ENCODE data around the gene PDGFRB. TPM values are rescaled to one million over a fixed set of nuclear protein-coding genes. Genes with fewer than 3 reads are reported as not detected.

The PDGFRB gene
- total RNA-seq, 1 experiment from 2014 or later = 3.2 TPM

DNA sequence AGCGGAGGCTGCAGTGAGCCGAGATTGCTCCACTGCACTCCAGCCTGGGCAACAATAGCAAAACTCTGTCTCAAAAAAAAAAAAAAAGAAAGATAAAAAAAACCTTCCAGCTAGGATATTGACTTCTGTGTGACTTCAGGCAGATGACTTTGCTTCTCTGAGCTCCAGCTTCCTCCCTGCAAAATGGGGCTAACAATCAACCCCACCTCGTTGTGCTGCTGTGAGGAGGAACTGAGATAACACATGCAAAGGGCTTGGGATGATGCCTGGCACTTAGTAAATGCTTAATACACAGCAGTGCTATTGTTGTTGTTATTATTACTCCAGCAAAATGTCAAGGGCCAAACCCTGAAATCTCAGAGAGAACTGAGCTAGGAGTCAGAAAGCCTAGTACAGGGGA lies 7.4 kb upstream of the PDGFRB start:
- Histone ChIP-seq H3K4me3 (ENCODE audit: insufficient read depth, low read depth, low read length) (no peak overlapping the region), H3K27me3 (ENCODE audit: control insufficient read depth, insufficient read depth, low read length) (peaks cover 42% of the 10 kb centered on the region), H3K36me3 (replicated peaks; ENCODE audit: control insufficient read depth, insufficient read depth, low read length) (no peaks in the 10 kb centered on the region)
- DNase-seq = no peak

DNA sequence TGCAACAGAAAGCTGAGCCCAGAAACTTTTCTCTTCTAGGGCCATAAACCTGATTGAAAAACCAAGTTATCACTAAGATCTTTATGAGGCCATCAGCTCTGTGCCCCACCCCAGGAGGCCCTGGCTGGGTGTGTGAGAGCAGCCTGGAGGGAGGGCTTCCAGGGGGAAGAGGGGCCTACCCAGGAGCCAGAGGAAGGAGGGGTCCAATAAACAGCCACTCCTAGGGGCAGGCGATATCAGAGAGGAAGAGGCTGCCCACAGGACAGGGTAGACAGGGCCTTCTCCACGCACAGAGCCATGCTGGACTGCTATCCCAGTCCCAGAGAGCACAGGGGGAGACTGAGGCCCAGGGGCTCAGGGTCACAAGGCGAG lies 6.5 kb upstream of the PDGFRB start:
- no peak for DNase-seq
- Histone ChIP-seq H3K4me3 (ENCODE audit: insufficient read depth, low read depth, low read length) (no peak overlapping the region), H3K27me3 (ENCODE audit: control insufficient read depth, insufficient read depth, low read length) (peaks cover 33% of the 10 kb centered on the region), H3K36me3 (replicated peaks; ENCODE audit: control insufficient read depth, insufficient read depth, low read length) (no peaks in the 10 kb centered on the region)

DNA sequence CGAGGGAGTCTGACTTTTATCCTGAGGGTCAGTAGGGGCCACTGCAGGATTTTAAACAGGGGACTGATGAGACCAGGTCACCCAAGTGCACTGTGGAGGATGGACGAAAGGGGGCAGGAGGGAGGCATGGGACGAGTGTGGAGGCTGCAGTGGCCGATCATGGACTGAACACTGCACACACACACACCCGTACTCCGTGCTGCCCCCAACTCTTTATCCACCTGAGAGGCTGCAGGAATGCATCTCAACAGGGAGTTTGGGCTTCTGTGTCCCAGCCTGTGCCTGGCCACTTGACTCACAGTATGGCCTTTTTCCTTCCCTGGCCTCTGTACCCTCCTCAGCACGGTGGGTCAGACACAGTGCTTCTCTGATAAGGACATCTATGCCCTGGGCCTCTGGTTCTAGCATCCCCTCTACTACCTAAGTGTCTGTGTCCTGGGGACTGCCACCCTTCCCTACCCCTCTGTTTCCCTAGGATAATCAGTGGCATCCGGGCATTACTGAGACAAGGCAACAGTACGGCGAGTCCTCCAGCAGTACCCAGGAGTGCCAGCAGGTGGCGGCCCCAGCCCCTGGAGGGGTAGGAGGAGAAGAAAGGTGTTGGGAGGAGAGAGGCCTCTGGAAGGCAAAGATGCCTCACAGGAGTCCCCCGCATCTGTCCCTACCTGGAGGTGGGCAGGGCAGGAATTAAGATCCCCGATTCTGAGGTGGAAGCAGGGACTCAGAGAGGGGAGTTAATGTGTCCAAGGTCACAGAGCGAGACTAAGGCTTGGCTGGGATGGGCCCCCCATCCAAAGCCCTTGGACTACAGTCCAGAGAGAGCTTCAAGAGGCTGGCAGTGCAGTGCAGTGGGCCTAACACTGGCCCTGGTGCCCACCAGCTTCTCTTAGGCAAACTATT lies 5.8 kb upstream of the PDGFRB start:
- peaks cover 27% of the 10 kb centered on the region for H3K27me3 ChIP-seq (ENCODE audit: control insufficient read depth, insufficient read depth, low read length)
- H3K4me3 ChIP-seq (ENCODE audit: insufficient read depth, low read depth, low read length) = no peak overlapping the region
- peak; percentile 95 for DNase-seq
- no peaks in the 10 kb centered on the region for H3K36me3 ChIP-seq (replicated peaks; ENCODE audit: control insufficient read depth, insufficient read depth, low read length)

DNA sequence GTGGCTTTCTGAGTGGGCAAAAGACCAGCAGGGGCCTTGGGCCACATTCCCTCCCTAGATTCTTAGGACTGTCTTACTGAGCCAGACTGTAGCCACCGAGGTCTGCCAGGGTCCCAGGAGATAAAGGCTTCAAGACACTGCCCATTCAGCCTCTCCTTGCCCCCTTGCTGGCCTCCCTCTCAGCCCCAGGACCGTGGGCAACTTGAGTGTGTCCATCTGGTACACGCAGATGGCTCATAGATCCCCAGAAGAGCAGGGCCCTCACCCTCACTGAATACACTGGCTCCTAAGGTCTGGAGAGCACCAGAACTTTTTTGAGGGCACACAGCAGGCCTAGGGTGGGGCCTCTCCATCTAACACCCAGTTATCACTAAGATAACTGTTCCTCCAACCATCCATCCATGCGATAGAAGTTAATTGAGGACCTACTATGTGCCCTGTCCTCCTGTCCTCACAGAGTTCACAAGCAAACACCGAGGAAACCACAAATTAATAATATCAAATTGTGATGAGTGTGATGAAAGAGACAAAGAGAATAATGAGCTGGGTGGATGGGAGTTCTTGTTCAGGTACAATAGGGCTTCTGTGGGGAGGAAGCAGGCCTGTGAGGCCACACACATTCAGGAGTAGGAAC lies 4.9 kb upstream of the PDGFRB start:
- H3K36me3 ChIP-seq (replicated peaks; ENCODE audit: control insufficient read depth, insufficient read depth, low read length) = no peaks in the 10 kb centered on the region
- H3K4me3 ChIP-seq (ENCODE audit: insufficient read depth, low read depth, low read length) = no peak overlapping the region
- no peak for DNase-seq
- H3K27me3 ChIP-seq (ENCODE audit: control insufficient read depth, insufficient read depth, low read length) = peaks cover 18% of the 10 kb centered on the region

DNA sequence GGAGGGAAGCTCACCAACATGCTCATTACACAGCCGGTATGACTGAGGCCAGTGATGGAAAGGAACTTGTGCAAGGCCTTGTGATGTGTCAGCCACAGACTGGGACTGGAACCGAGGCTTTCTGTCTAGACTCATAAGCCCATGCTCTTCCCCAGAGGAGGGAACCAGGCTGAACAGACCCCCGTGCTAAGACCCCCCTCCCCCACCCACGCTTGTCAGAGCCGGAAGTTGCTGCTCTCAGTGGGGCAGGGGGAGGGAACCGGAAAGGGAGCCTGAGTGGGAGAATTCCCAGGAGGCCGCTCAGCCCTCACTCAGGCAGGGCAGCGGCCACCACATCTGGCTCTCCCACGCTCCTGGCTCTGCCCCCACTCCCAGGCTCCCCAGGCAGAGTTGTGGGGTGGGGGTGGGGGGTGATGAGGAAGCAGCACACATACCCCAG lies 4.1 kb upstream of the PDGFRB start:
- DNase-seq = no peak
- Histone ChIP-seq H3K4me3 (ENCODE audit: insufficient read depth, low read depth, low read length) (no peak overlapping the region), H3K36me3 (replicated peaks; ENCODE audit: control insufficient read depth, insufficient read depth, low read length) (no peaks in the 10 kb centered on the region), H3K27me3 (ENCODE audit: control insufficient read depth, insufficient read depth, low read length) (peaks cover 10% of the 10 kb centered on the region)

DNA sequence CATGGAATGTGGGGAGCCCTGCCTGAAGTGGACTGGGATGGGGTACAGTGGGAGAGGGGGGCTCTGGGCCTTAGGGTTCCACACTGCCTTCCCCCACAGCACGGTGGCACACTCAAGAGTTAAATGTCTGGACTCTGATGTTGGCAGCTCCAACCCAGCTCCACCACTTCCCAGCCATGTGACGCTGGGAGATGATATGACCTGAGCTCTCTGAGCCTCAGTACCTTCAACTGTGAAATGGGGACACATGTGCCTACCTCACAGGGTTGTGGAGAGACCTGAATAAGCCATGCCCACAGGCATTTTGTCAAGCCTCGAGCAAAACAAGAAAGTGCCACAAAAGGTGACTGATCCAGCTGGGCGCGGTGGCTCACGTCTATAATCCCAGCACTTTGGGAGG lies 3.4 kb upstream of the PDGFRB start:
- no peaks in the 10 kb centered on the region for H3K36me3 ChIP-seq (replicated peaks; ENCODE audit: control insufficient read depth, insufficient read depth, low read length)
- peaks cover 3% of the 10 kb centered on the region for H3K27me3 ChIP-seq (ENCODE audit: control insufficient read depth, insufficient read depth, low read length)
- DNase-seq = no peak
- H3K4me3 ChIP-seq (ENCODE audit: insufficient read depth, low read depth, low read length) = no peak overlapping the region

DNA sequence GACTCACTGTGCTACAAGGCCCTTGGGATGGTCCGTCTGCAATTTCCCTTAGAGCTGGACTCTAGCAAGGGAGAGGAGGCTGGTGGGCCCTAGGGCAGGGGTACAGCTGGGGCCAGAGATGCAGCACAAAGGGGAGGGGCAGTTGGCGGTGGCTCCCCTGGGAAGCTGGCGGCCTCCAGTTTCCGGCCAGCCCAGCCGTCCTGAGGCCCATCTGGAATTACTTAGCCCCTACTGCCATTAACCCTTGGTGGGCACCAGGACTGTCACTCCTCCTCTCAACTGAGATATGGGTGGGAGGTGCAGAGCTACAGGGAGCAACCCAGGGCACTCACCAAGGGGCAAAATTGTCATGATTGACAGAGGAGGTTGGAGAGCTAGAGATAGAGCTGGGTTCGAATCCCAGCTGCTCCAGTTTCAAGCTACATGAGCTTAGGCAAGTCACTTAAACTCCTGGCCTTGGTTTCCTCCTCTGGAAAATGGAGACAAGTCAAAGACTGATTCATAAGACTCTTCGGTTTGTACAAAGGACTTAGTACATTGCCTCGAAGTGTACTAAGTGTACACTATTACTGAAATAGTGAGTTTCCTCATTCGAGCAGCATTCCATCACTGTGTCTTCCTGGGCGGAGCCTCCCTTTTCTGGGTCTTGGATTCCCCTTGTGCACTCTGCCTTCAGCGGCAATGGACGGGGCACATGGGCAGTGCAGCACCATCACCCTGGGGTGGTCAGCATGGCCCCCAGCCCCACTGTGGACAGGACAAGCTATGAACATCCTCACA lies 2.7 kb upstream of the PDGFRB start:
- Histone ChIP-seq H3K27me3 (ENCODE audit: control insufficient read depth, insufficient read depth, low read length) (peaks cover 2% of the 10 kb centered on the region), H3K36me3 (replicated peaks; ENCODE audit: control insufficient read depth, insufficient read depth, low read length) (no peaks in the 10 kb centered on the region), H3K4me3 (ENCODE audit: insufficient read depth, low read depth, low read length) (no peak overlapping the region)
- no peak for DNase-seq

DNA sequence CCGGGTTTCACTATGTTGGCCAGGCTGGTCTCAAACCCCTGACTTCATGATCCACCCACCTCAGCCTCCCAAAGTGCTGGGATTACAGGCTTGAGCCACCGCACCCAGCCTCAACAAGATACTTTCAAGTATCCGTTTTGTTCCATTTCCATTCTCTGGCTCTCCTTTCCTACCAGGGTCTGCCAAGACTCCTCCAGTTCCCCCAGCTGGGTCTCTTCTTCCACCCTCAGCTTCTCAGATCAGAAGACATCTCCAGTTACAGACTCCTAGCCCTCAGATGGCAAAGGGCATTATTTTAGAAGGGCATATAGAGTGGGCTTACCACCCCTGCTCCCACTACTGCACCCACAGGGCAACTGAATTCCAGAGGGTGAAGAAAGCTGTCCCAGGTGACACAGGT lies 1.5 kb upstream of the PDGFRB start:
- no peak overlapping the region for H3K4me3 ChIP-seq (ENCODE audit: insufficient read depth, low read depth, low read length)
- H3K36me3 ChIP-seq (replicated peaks; ENCODE audit: control insufficient read depth, insufficient read depth, low read length) = no peaks in the 10 kb centered on the region
- DNase-seq = no peak
- no peaks in the 10 kb centered on the region for H3K27me3 ChIP-seq (ENCODE audit: control insufficient read depth, insufficient read depth, low read length)

DNA sequence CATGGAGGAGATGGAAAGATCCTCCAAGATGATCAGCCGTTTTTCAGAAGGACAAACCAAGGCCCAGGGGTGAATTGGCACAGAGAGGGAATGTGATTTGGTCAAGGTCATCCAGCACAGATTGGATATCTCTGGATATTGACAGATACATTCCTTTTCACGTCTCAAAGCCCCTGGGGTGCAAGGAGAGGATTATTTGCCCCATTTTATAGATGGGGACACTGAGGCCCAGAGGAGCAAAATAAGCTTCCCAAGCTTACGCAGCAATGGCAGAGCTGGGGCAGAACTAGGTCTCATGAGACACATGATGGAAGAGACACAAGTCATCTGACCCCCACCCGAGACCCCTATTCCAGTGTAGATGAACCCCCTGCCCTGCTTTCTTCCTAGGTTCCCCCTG lies 895 bp upstream of the PDGFRB start:
- no peaks in the 10 kb centered on the region for H3K27me3 ChIP-seq (ENCODE audit: control insufficient read depth, insufficient read depth, low read length)
- H3K36me3 ChIP-seq (replicated peaks; ENCODE audit: control insufficient read depth, insufficient read depth, low read length) = no peaks in the 10 kb centered on the region
- H3K4me3 ChIP-seq (ENCODE audit: insufficient read depth, low read depth, low read length) = no peak overlapping the region
- no peak for DNase-seq

DNA sequence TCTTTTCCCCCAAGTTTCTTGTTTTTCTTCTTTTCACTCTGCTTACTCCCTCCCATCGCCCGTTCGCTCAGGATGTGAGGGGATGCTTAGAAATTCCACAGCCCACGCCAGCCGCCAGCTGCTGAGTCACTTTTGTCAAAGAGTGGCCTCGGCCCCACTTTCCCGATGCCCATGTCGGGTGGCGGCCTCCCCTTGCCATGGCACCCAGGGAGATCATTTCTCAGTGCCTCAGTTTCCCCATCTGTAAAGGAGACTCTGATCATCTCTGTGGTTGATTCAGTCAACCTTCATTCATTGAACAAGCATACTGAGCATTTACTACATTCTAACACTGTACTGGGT lies 353 bp upstream of the PDGFRB start:
- H3K36me3 ChIP-seq (replicated peaks; ENCODE audit: control insufficient read depth, insufficient read depth, low read length) = no peaks in the 10 kb centered on the region
- H3K27me3 ChIP-seq (ENCODE audit: control insufficient read depth, insufficient read depth, low read length) = no peaks in the 10 kb centered on the region
- peak overlapping the region; percentile 29; the same call in 1 of the 2 replicates for H3K4me3 ChIP-seq (ENCODE audit: insufficient read depth, low read depth, low read length)
- no peak for DNase-seq

DNA sequence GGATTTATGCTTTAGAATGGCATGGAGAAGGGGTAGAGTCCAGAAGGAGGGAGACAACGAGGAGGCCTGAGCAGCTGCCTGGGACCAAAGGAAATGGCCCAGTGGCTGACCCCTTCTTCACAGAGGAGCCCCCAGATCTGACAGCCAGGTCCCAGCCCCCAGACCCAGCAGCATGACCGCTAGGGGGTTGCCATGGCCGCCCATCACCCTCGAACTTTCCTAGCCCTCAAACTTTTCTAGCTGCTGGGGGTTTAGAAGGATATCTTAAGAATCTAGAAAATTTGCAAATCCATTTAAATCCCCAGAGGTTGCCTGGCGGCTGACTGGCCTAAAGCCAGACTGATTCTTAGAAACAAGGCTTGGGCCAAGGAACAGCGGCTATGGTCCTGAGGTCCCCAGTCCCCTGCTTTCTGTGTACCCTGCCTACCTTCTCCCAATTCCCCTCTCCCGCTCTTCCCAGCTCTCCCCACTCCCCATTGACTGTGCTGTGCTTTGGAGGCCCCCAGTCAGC lies 972 bp downstream of the PDGFRB start:
- Histone ChIP-seq H3K27me3 (ENCODE audit: control insufficient read depth, insufficient read depth, low read length) (no peaks in the 10 kb centered on the region; the same call in 1 of the 2 replicates), H3K4me3 (ENCODE audit: insufficient read depth, low read depth, low read length) (no peak overlapping the region), H3K36me3 (replicated peaks; ENCODE audit: control insufficient read depth, insufficient read depth, low read length) (no peaks in the 10 kb centered on the region)
- peak; percentile 59 for DNase-seq

DNA sequence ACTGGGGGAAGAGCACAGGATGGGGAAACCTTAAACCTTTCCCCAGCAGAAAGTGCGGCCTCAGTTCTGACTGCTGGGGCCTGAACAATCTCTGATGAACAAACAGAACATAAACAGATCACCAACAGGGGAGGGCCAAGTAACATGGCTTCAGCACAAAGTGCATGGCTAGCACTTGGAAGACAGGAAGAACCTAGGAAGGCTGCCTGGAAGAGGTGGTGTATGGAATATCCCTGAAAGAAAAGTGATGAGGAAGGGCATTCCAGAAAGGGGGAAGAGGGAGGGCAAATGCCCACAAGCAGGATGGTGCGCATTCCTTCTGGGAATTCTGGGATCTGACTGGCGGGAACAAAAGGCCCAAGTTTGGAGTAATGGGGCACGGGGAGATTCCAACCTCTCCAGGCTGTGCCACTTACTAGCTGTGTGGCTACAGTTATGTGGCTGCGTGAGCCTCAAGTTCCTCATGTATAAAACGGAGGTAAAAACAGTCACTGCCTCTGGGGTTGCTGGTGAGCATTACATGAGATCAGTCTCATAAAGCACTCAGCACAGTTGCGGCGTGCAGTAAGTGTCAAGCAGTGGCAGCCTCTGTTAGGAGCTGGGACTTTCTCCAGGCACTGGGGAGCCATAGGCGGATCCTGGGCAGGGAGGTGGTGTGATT lies 1.6 kb downstream of the PDGFRB start:
- DNase-seq = no peak
- no peak overlapping the region for H3K4me3 ChIP-seq (ENCODE audit: insufficient read depth, low read depth, low read length)
- no peaks in the 10 kb centered on the region; the same call in 1 of the 2 replicates for H3K27me3 ChIP-seq (ENCODE audit: control insufficient read depth, insufficient read depth, low read length)
- H3K36me3 ChIP-seq (replicated peaks; ENCODE audit: control insufficient read depth, insufficient read depth, low read length) = no peaks in the 10 kb centered on the region

DNA sequence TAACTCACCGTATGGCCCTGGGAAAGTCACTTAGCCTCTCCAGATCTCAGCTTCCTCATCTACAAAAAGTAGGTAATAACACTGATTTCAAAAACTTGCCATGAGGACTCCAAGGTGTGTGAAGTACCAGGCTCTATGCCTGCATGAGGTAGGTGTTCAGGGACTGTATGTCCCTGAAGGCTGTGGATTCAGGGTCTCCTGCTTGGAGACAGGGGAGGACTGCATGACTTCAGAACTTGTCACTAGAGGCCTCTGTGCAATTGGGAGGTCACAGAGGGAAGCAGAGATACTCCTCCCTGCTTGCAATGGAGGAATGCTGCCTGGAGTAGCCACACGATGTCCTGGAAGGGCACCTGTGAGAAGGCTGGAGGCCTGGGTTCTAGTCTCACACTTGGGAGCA lies 2.2 kb downstream of the PDGFRB start:
- H3K4me3 ChIP-seq (ENCODE audit: insufficient read depth, low read depth, low read length) = no peak overlapping the region
- H3K27me3 ChIP-seq (ENCODE audit: control insufficient read depth, insufficient read depth, low read length) = no peaks in the 10 kb centered on the region; the same call in 1 of the 2 replicates
- no peaks in the 10 kb centered on the region for H3K36me3 ChIP-seq (replicated peaks; ENCODE audit: control insufficient read depth, insufficient read depth, low read length)
- DNase-seq = no peak

Measured in H7 (cell line).